HCT116 (cell line): ENCODE data around the gene NGFR. TPM values are rescaled to one million over a fixed set of nuclear protein-coding genes. Genes with fewer than 3 reads are reported as not detected.

Experiments
- ATAC-seq: fragments of 200-7000 bp; cut with Tn5 transposase; 2 replicates; pipeline ENCODE4 v1.9.1; 2020; ENCODE audit warnings: mild to moderate bottlenecking, moderate library complexity
- BruUV-seq: library from RNA; stranded (reverse); fragments of 400-500 nt; replicated peaks from 2 replicates; lab custom pipeline; 2021; lab: Mats Ljungman, UMichigan
- CTCF ChIA-PET: fragments of 300-600 bp; sonication (Branson Sonifier 250); formaldehyde crosslinking; loops from one replicate; lab custom pipeline; 2021; ENCODE audit warnings: antibody characterized with exemption; lab: Charles Lee
- POLR2A ChIA-PET: fragments of 300-600, 350-600 bp; sonication (Branson Sonifier 250); formaldehyde crosslinking; loops from one replicate; lab custom pipeline; 2021; ENCODE audit warnings: antibody characterized with exemption; lab: Charles Lee
- RAD21 ChIA-PET, 2 experiments: fragments of 300-600 bp; sonication (Branson Sonifier 250); formaldehyde crosslinking; loops; one replicate each; lab custom pipeline; 2023; ENCODE audit warnings: low total read pairs in 2 of 2; ENCODE audit not compliant: uncharacterized antibody in 2 of 2, unreplicated experiment in 2 of 2, low non-redundant PET in 1 of 2; lab: Charles Lee
- DNase-seq: peaks from one replicate; pipeline ENCODE4 v3.0.0-alpha.2; 2010; ENCODE audit warnings: low read depth, low spot score
- H2AFZ ChIP-seq: fragments of 200-600 bp; shearing (Covaris generic), sonication (generic); 2 replicates; pipeline ENCODE4 v1.6.1; 2017; ENCODE audit warnings: low read depth, mixed run types, mixed read lengths, antibody characterized with exemption, low read length; ENCODE audit not compliant: poor library complexity, severe bottlenecking
- H3K27ac ChIP-seq: 2 replicates; pipeline ENCODE4 v1.5.1; 2012; ENCODE audit warnings: low read depth, low read length
- H3K27me3 ChIP-seq: fragments of 200-600 bp; sonication (generic); 2 replicates; pipeline ENCODE4 v1.6.1; 2016; ENCODE audit warnings: mixed run types, low read length, mixed read lengths; ENCODE audit not compliant: insufficient read depth
- H3K36me3 ChIP-seq, 2 experiments: fragments of 200-500 bp in 1 of 2; fragments of 200-600 bp in 1 of 2; sonication (Bioruptor generic) in 1 of 2; sonication (generic) in 1 of 2; 2 replicates each; pipeline versions ENCODE4 v1.5.1 to v1.6.1; 2014 to 2016; ENCODE audit warnings: low read length in 2 of 2, inconsistent platforms in 1 of 2, mixed read lengths in 1 of 2, mixed run types in 1 of 2; ENCODE audit not compliant: insufficient read depth in 2 of 2, control insufficient read depth in 1 of 2
- H3K4me1 ChIP-seq, 2 experiments: fragments of 200-600 bp in 1 of 2; sonication (generic) in 1 of 2; 2 replicates each; pipeline versions ENCODE4 v1.5.1 to v1.6.1; 2012 to 2017; ENCODE audit warnings: low read length in 2 of 2, inconsistent platforms in 1 of 2, mild to moderate bottlenecking in 1 of 2, mixed read lengths in 1 of 2, mixed run types in 1 of 2, moderate library complexity in 1 of 2; ENCODE audit not compliant: insufficient read depth in 2 of 2, control insufficient read depth in 1 of 2
- H3K4me2 ChIP-seq: fragments of 200-600 bp; sonication (generic); 2 replicates; pipeline ENCODE4 v1.6.1; 2017; ENCODE audit warnings: mixed run types, low read length, mixed read lengths
- H3K4me3 ChIP-seq, 2 experiments: fragments of 200-600 bp in 1 of 2; sonication (generic) in 1 of 2; replicated peaks in 1 of 2; 2 replicates each; pipeline ENCODE4 v1.5.1; 2011 to 2016; ENCODE audit warnings: low read length in 2 of 2, control low read depth in 1 of 2, low read depth in 1 of 2, mild to moderate bottlenecking in 1 of 2, mixed read lengths in 1 of 2, mixed run types in 1 of 2
- H3K79me2 ChIP-seq: fragments of 200-600 bp; sonication (generic); 2 replicates; pipeline ENCODE4 v1.6.1; 2017; ENCODE audit warnings: mild to moderate bottlenecking, mixed run types, low read length, moderate library complexity, mixed read lengths; ENCODE audit not compliant: insufficient read depth
- H3K9ac ChIP-seq: fragments of 200-600 bp; sonication (generic); 2 replicates; pipeline ENCODE4 v1.6.1; 2016; ENCODE audit warnings: low read length, mixed read lengths
- H3K9me2 ChIP-seq: fragments of 200-600 bp; sonication (generic), shearing (Covaris generic); 2 replicates; pipeline ENCODE4 v1.6.1; 2017; ENCODE audit warnings: mixed run types, mild to moderate bottlenecking, moderate library complexity; ENCODE audit not compliant: insufficient read depth
- H3K9me3 ChIP-seq, 2 experiments: fragments of 200-500 bp in 1 of 2; fragments of 200-600 bp in 1 of 2; sonication (Bioruptor generic) in 1 of 2; sonication (generic) in 1 of 2; 2 replicates each; pipeline ENCODE4 v1.6.1; 2014 to 2017; ENCODE audit warnings: low read length in 2 of 2, mixed read lengths in 2 of 2, inconsistent platforms in 1 of 2, low read depth in 1 of 2, mild to moderate bottlenecking in 1 of 2, mixed run types in 1 of 2, moderate library complexity in 1 of 2; ENCODE audit not compliant: control insufficient read depth in 1 of 2, insufficient read depth in 1 of 2
- H4K20me1 ChIP-seq: fragments of 200-600 bp; sonication (generic), shearing (Covaris generic); 2 replicates; pipeline ENCODE4 v1.6.1; 2017; ENCODE audit warnings: mixed run types, mild to moderate bottlenecking, moderate library complexity; ENCODE audit not compliant: insufficient read depth
- ATF3 ChIP-seq: IDR thresholded peaks from 2 replicates; pipeline ENCODE4 v1.6.1; 2012
- CBX3 ChIP-seq: IDR thresholded peaks from 2 replicates; pipeline ENCODE4 v1.6.1; 2012; ENCODE audit warnings: low read depth
- CTCF ChIP-seq, 3 experiments: fragments of 200-600 bp in 1 of 3; sonication (generic) in 1 of 3; IDR thresholded peaks in 2 of 3; conservative IDR thresholded peaks in 1 of 3; 2 replicates each; pipeline ENCODE4 v1.5.1; 2012 to 2017; ENCODE audit warnings: low read depth in 2 of 3, low read length in 2 of 3, antibody characterized with exemption in 1 of 3, borderline replicate concordance in 1 of 3, control low read depth in 1 of 3, mild to moderate bottlenecking in 1 of 3, mixed read lengths in 1 of 3, mixed run types in 1 of 3, moderate library complexity in 1 of 3; ENCODE audit not compliant: insufficient read depth in 1 of 3
- EGR1 ChIP-seq: IDR thresholded peaks from 2 replicates; pipeline ENCODE4 v1.6.1; 2012; ENCODE audit warnings: low read depth
- ELF1 ChIP-seq: IDR thresholded peaks from 2 replicates; pipeline ENCODE4 v1.6.1; 2012; ENCODE audit warnings: low read depth, borderline replicate concordance
- EZH2 ChIP-seq: fragments of 200-600 bp; sonication (generic); IDR thresholded peaks from 2 replicates; pipeline ENCODE4 v1.6.1; 2017; ENCODE audit warnings: antibody characterized with exemption, mixed run types
- JUND ChIP-seq: IDR thresholded peaks from 2 replicates; pipeline ENCODE4 v1.6.1; 2012
- POLR2A ChIP-seq: IDR thresholded peaks from 2 replicates; pipeline ENCODE4 v1.7.0; 2011; ENCODE audit warnings: borderline replicate concordance; ENCODE audit not compliant: insufficient read depth, insufficient read length; ENCODE audit errors: extremely low read depth
- POLR2AphosphoS5 ChIP-seq: IDR thresholded peaks from 2 replicates; pipeline ENCODE4 v1.6.1; 2011; ENCODE audit warnings: mild to moderate bottlenecking, low read depth, low read length, moderate library complexity
- SP1 ChIP-seq: IDR thresholded peaks from 2 replicates; pipeline ENCODE4 v1.6.1; 2012; ENCODE audit warnings: low read depth
- SRF ChIP-seq: IDR thresholded peaks from 2 replicates; pipeline ENCODE4 v1.6.1; 2012; ENCODE audit warnings: low read depth
- TCF7L2 ChIP-seq: IDR thresholded peaks from 2 replicates; pipeline ENCODE4 v1.7.0; 2011; ENCODE audit warnings: borderline replicate concordance, inconsistent platforms; ENCODE audit not compliant: insufficient read depth, insufficient read length; ENCODE audit errors: extremely low read depth
- ZFX ChIP-seq: fragments of 450-650 bp; IDR thresholded peaks from 2 replicates; pipeline ENCODE4 v1.6.1; 2017
- ZNF274 ChIP-seq: fragments of 200-500 bp; sonication (Bioruptor generic); IDR thresholded peaks from 2 replicates; pipeline ENCODE4 v1.6.1; 2014; ENCODE audit warnings: mild to moderate bottlenecking, low read depth, low read length, inconsistent platforms
- intact Hi-C: fragments of 100-400 bp; cut with micrococcal nuclease; formaldehyde crosslinking; loops from 2 replicates; pipeline ENCODE4 v1.10.0; 2022
- total RNA-seq: library from RNA; stranded (reverse); gene quantifications from one replicate; pipeline ENCODE4 v1.2.1, GENCODE V29; 2021; ENCODE audit not compliant: unreplicated experiment
- TF ChIP-seq, protein P1 (sequence below): IDR thresholded peaks from 2 replicates; pipeline ENCODE4 v1.6.1; 2012; ENCODE audit warnings: low read depth
- TF ChIP-seq, protein P2 (sequence below): IDR thresholded peaks from 2 replicates; pipeline ENCODE4 v1.6.1; 2011; ENCODE audit warnings: mild to moderate bottlenecking, low read length, moderate library complexity; ENCODE audit not compliant: insufficient replicate concordance; ENCODE audit errors: extremely low read depth

Gene NGFR
- total RNA-seq, 1 experiment from 2014 or later, result 6.1 TPM

- Histone ChIP-seq H3K4me2 (no peak overlapping the region), H3K27me3 (no peaks in the 10 kb centered on the region), H3K36me3 (no peaks in the 10 kb centered on the region), H3K9me3 (no peaks in the 10 kb centered on the region), H3K27ac (no peak overlapping the region; the same call in 1 of the 2 replicates), H3K79me2 (no peaks in the 10 kb centered on the region), H3K4me1 (no peaks in the 10 kb centered on the region), H4K20me1 (no peaks in the 10 kb centered on the region), H3K9ac (no peak overlapping the region), H3K4me3 (no peak overlapping the region), H2AFZ (no peak overlapping the region), H3K9me2 (no peaks in the 10 kb centered on the region)
- intact Hi-C loops, result no loop called here
- DNase-seq, result no peak
- TF ChIP-seq CTCF (IDR thresholded peaks at IDR 0.05 in 2 of 3, conservative IDR thresholded peaks at IDR 0.05 in 1 of 3; ENCODE audit: borderline replicate concordance in 1 of 3, insufficient read depth in 1 of 3, low read depth in 2 of 3, low read length in 2 of 3), result no peak
- TF ChIP-seq ELF1, result no peak
- no peak for TF ChIP-seq SP1
- TF ChIP-seq, protein P1, sequence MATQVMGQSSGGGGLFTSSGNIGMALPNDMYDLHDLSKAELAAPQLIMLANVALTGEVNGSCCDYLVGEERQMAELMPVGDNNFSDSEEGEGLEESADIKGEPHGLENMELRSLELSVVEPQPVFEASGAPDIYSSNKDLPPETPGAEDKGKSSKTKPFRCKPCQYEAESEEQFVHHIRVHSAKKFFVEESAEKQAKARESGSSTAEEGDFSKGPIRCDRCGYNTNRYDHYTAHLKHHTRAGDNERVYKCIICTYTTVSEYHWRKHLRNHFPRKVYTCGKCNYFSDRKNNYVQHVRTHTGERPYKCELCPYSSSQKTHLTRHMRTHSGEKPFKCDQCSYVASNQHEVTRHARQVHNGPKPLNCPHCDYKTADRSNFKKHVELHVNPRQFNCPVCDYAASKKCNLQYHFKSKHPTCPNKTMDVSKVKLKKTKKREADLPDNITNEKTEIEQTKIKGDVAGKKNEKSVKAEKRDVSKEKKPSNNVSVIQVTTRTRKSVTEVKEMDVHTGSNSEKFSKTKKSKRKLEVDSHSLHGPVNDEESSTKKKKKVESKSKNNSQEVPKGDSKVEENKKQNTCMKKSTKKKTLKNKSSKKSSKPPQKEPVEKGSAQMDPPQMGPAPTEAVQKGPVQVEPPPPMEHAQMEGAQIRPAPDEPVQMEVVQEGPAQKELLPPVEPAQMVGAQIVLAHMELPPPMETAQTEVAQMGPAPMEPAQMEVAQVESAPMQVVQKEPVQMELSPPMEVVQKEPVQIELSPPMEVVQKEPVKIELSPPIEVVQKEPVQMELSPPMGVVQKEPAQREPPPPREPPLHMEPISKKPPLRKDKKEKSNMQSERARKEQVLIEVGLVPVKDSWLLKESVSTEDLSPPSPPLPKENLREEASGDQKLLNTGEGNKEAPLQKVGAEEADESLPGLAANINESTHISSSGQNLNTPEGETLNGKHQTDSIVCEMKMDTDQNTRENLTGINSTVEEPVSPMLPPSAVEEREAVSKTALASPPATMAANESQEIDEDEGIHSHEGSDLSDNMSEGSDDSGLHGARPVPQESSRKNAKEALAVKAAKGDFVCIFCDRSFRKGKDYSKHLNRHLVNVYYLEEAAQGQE, result no peak
- no peak for TF ChIP-seq CBX3
- TF ChIP-seq ATF3, result no peak
- no peak for TF ChIP-seq EZH2
- TF ChIP-seq, protein P2, sequence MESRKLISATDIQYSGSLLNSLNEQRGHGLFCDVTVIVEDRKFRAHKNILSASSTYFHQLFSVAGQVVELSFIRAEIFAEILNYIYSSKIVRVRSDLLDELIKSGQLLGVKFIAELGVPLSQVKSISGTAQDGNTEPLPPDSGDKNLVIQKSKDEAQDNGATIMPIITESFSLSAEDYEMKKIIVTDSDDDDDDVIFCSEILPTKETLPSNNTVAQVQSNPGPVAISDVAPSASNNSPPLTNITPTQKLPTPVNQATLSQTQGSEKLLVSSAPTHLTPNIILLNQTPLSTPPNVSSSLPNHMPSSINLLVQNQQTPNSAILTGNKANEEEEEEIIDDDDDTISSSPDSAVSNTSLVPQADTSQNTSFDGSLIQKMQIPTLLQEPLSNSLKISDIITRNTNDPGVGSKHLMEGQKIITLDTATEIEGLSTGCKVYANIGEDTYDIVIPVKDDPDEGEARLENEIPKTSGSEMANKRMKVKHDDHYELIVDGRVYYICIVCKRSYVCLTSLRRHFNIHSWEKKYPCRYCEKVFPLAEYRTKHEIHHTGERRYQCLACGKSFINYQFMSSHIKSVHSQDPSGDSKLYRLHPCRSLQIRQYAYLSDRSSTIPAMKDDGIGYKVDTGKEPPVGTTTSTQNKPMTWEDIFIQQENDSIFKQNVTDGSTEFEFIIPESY, result no peak
- TF ChIP-seq ZFX, result no peak
- no peak for TF ChIP-seq SRF
- no peak for TF ChIP-seq EGR1
- no peak for TF ChIP-seq POLR2A
- TF ChIP-seq TCF7L2, result no peak
- TF ChIP-seq JUND, result no peak
- TF ChIP-seq POLR2AphosphoS5, result no peak
- TF ChIP-seq ZNF274, result no peak
- RAD21 ChIA-PET, result no interaction called here
- BruUV-seq, result no TSS peak
- ATAC-seq, result no peak
- CTCF ChIA-PET, result interaction anchor here (1.0 to 2.8 kb wide), 2 partner anchors 9 to 32 kb away, joined by 3 to 10 read pairs; no protein-coding TSS in a partner anchor
- POLR2A ChIA-PET, result interaction anchor here (1.2 to 1.8 kb wide), 2 partner anchors 9 to 16 kb away, joined by 4 read pairs; no protein-coding TSS in a partner anchor
These were observed 28.8 kb downstream of the NGFR start for GRCh38 chr17:49523706-49524472.
